Measurements from ENCODE around the gene ERGIC1.

DNA sequence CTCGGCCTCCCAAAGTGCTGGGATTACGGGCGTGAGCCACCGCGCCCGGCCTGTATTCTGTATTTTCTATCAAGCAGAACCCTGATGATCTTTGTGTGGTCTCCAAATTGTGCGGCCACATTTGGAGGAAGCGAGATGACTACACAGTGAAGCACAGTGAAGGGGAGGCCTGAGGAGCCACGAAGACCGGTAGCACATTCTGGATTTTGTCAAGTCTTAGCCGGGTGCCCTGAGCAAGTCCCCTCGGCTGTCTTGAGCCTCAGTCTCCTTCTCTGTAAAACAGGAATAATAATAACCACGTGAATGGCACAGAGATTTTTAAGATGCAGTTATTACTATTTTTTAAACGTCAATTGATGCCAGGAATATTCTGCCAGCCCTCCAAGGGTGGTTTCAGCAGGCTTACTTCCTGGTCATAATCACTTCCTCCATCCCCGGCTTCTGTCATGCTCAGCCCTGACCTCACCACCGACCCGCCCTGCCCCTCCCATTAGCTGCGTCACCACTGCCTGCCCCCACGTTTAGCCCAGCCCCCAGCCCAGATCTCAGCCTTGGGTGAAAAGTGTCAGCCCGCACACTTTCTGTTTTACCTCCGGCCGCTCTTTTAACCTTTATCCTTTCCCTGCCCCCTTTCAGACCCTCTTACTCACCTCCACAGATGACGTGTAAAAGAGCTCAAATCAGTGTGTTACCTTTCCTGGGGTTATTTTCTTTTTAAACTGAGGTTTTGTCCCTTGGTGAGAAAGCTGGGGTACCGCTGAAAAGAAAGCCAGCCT, 27.0 kb upstream of the ERGIC1 start:
- TF ChIP-seq, protein P1, sequence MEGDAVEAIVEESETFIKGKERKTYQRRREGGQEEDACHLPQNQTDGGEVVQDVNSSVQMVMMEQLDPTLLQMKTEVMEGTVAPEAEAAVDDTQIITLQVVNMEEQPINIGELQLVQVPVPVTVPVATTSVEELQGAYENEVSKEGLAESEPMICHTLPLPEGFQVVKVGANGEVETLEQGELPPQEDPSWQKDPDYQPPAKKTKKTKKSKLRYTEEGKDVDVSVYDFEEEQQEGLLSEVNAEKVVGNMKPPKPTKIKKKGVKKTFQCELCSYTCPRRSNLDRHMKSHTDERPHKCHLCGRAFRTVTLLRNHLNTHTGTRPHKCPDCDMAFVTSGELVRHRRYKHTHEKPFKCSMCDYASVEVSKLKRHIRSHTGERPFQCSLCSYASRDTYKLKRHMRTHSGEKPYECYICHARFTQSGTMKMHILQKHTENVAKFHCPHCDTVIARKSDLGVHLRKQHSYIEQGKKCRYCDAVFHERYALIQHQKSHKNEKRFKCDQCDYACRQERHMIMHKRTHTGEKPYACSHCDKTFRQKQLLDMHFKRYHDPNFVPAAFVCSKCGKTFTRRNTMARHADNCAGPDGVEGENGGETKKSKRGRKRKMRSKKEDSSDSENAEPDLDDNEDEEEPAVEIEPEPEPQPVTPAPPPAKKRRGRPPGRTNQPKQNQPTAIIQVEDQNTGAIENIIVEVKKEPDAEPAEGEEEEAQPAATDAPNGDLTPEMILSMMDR (IDR thresholded peaks at IDR 0.05), result no peak
- TF ChIP-seq POLR2A (IDR thresholded peaks at IDR 0.05), result no peak
- TF ChIP-seq EP300 (IDR thresholded peaks at IDR 0.05), result no peak

Measured in ovary (tissue), 3 donors.